CD4-positive, alpha-beta T cell (primary cell): ENCODE measurements around the gene TGM4. TPM values are rescaled to one million over a fixed set of nuclear protein-coding genes. Genes with fewer than 3 reads are reported as not detected.

Source experiments
- ATAC-seq: fragments of 200-7000 bp; cut with Tn5 transposase; one replicate; pipeline ENCODE4 v1.10.0; 2022; ENCODE audit warnings: mild to moderate bottlenecking; ENCODE audit not compliant: poor library complexity
- CTCF ChIA-PET: fragments of 350-600 bp; sonication (Branson Sonifier 250); formaldehyde crosslinking; loops from one replicate; lab custom pipeline; 2021; ENCODE audit warnings: antibody characterized with exemption, inconsistent platforms; lab: Charles Lee
- POLR2A ChIA-PET: fragments of 350-600 bp; sonication (Branson Sonifier 250); formaldehyde crosslinking; loops from one replicate; lab custom pipeline; 2021; ENCODE audit warnings: antibody characterized with exemption, inconsistent platforms; lab: Charles Lee
- DNase-seq, 14 experiments: peaks; one replicate each; pipeline ENCODE4 v3.0.0-alpha.2; 2013 to 2020; ENCODE audit warnings: mixed read lengths in 2 of 14
- H3K27ac ChIP-seq, 2 donors: one replicate each; pipeline versions ENCODE4 v1.5.1 to v1.7.0; 2013; ENCODE audit warnings: low read length in 2 of 2, low read depth in 1 of 2, mild to moderate bottlenecking in 1 of 2
- H3K27me3 ChIP-seq, 2 experiments: 1 replicate in 1 of 2; 2 replicates in 1 of 2; pipeline versions ENCODE4 v1.6.1 to v1.7.0; 2013; ENCODE audit warnings: low read length in 2 of 2, control low read depth in 1 of 2, mild to moderate bottlenecking in 1 of 2, moderate library complexity in 1 of 2; ENCODE audit not compliant: insufficient read depth in 2 of 2, control insufficient read depth in 1 of 2
- H3K36me3 ChIP-seq: one replicate; pipeline ENCODE4 v1.6.1; 2013; ENCODE audit warnings: low read length, control low read depth; ENCODE audit not compliant: insufficient read depth
- H3K4me1 ChIP-seq: one replicate; pipeline ENCODE4 v1.6.1; 2013; ENCODE audit warnings: low read length, control low read depth; ENCODE audit not compliant: insufficient read depth
- H3K4me3 ChIP-seq: one replicate; pipeline ENCODE4 v1.5.1; 2013; ENCODE audit warnings: mild to moderate bottlenecking, low read length, moderate library complexity
- H3K9me3 ChIP-seq, 2 experiments: 1 replicate in 1 of 2; 2 replicates in 1 of 2; pipeline versions ENCODE4 v1.6.1 to v1.7.0; 2013; ENCODE audit warnings: low read length in 2 of 2, mild to moderate bottlenecking in 2 of 2, control low read depth in 1 of 2, moderate library complexity in 1 of 2; ENCODE audit not compliant: control insufficient read depth in 1 of 2, insufficient read depth in 1 of 2
- H3K27ac Mint-ChIP-seq: one replicate; pipeline ENCODE4 v1.8.0; 2020; ENCODE audit warnings: mixed read lengths
- H3K27me3 Mint-ChIP-seq: one replicate; pipeline ENCODE4 v1.8.0; 2021; ENCODE audit warnings: mixed read lengths
- H3K36me3 Mint-ChIP-seq: one replicate; pipeline ENCODE4 v1.8.0; 2021; ENCODE audit warnings: low read depth, mixed read lengths
- H3K4me1 Mint-ChIP-seq: one replicate; pipeline ENCODE4 v1.8.0; 2021; ENCODE audit warnings: low read depth, mixed read lengths
- H3K4me3 Mint-ChIP-seq: one replicate; pipeline ENCODE4 v1.8.0; 2020; ENCODE audit warnings: mild to moderate bottlenecking, mixed read lengths
- H3K9me3 Mint-ChIP-seq: one replicate; pipeline ENCODE4 v1.8.0; 2020; ENCODE audit warnings: mixed read lengths
- CTCF ChIP-seq: fragments of 200-600 bp; IDR thresholded peaks from one replicate; pipeline ENCODE4 v1.8.0; 2022; ENCODE audit warnings: antibody characterized with exemption, mild to moderate bottlenecking
- intact Hi-C, 2 experiments: fragments of 100-400 bp; cut with DNase I in 1 of 2; cut with micrococcal nuclease in 1 of 2; formaldehyde crosslinking; loops; one replicate each; pipeline versions ENCODE4 v1.15.1 to v1.9.0; 2023 to 2025; cut with DNase I, micrococcal nuclease
- total RNA-seq, 174 experiments: library from RNA in 2 of 174; stranded (reverse) in 2 of 174; gene quantifications; one replicate each; pipeline ENCODE4 v1.2.3 and lab custom pipeline; 2021 to 2026

The TGM4 gene
- total RNA-seq, 2 experiments from 2014 or later = not detected

GRCh38 chr3:44961888-44962287 is 87.5 kb downstream of the TGM4 start:
- Mint-ChIP-seq H3K4me1 (peaks cover 57% of the 10 kb centered on the region), H3K27me3 (no peaks in the 10 kb centered on the region), H3K9me3 (no peaks in the 10 kb centered on the region), H3K4me3 (no peak overlapping the region), H3K27ac (no peak overlapping the region), H3K36me3 (peaks cover 28% of the 10 kb centered on the region)
- Histone ChIP-seq H3K4me3 (no peak overlapping the region), H3K9me3 (no peaks in the 10 kb centered on the region), H3K27ac (no peak overlapping the region), H3K36me3 (peaks cover 21% of the 10 kb centered on the region), H3K4me1 (no peaks in the 10 kb centered on the region), H3K27me3 (no peaks in the 10 kb centered on the region)
- POLR2A ChIA-PET = no interaction called here
- intact Hi-C loops = no loop called here
- TF ChIP-seq CTCF = no peak
- no peak for DNase-seq
- no peak for ATAC-seq
- CTCF ChIA-PET = no interaction called here

- no peak for ATAC-seq
- H3K27ac Mint-ChIP-seq = no peak overlapping the region
- H3K27ac ChIP-seq = no peak overlapping the region
- peaks cover 60% of the 10 kb centered on the region for H3K4me1 Mint-ChIP-seq
- intact Hi-C loops = no loop called here
- H3K36me3 ChIP-seq = peaks cover 16% of the 10 kb centered on the region
- H3K4me1 ChIP-seq = peaks cover under 1% of the 10 kb centered on the region
- no peak overlapping the region for H3K4me3 Mint-ChIP-seq
- CTCF ChIA-PET = no interaction called here
- no peaks in the 10 kb centered on the region for H3K9me3 Mint-ChIP-seq
- POLR2A ChIA-PET = no interaction called here
- no peak overlapping the region for H3K4me3 ChIP-seq
- no peaks in the 10 kb centered on the region for H3K27me3 Mint-ChIP-seq
- DNase-seq = no peak
- H3K36me3 Mint-ChIP-seq = peaks cover 19% of the 10 kb centered on the region
- no peaks in the 10 kb centered on the region for H3K9me3 ChIP-seq
- no peaks in the 10 kb centered on the region for H3K27me3 ChIP-seq
- no peak for TF ChIP-seq CTCF
Observed at GRCh38 chr3:44962621-44963393, 88.4 kb downstream of the TGM4 start.

GRCh38 chr3:44963571-44964325 is 89.3 kb downstream of the TGM4 start:
- POLR2A ChIA-PET = no interaction called here
- no peaks in the 10 kb centered on the region for H3K9me3 ChIP-seq
- H3K4me3 ChIP-seq = no peak overlapping the region
- Mint-ChIP-seq H3K27ac (no peak overlapping the region), H3K27me3 (no peaks in the 10 kb centered on the region), H3K36me3 (peaks cover 9% of the 10 kb centered on the region), H3K4me1 (peaks cover 69% of the 10 kb centered on the region), H3K4me3 (no peak overlapping the region), H3K9me3 (no peaks in the 10 kb centered on the region)
- H3K36me3 ChIP-seq = peaks cover 7% of the 10 kb centered on the region
- H3K4me1 ChIP-seq = peaks cover 7% of the 10 kb centered on the region
- H3K27me3 ChIP-seq = no peaks in the 10 kb centered on the region
- DNase-seq (no peak), ATAC-seq (no peak)
- intact Hi-C loops = no loop called here
- CTCF ChIA-PET = no interaction called here
- H3K27ac ChIP-seq = no peak overlapping the region
- no peak for TF ChIP-seq CTCF

Other genes with a start within 250 kb of the TGM4 start
- 1 to 10 TPM; 3.2 to 3.5 TPM for gene ZNF197, start 249.6 kb upstream of the TGM4 start, total RNA-seq
- gene ZNF35, start 225.9 kb upstream of the TGM4 start, total RNA-seq = under 1 TPM; 0.52 to 0.59 TPM
- 1 to 10 TPM; 1.9 to 2.7 TPM for gene ZNF502, start 161.9 kb upstream of the TGM4 start, total RNA-seq
- gene ZNF501, start 145.0 kb upstream of the TGM4 start, total RNA-seq = under 1 TPM; 0.22 to 0.47 TPM
- gene KIAA1143, start 113.0 kb upstream of the TGM4 start, total RNA-seq = 10 to 100 TPM; 24.4 to 31.7 TPM
- gene KIF15, start 112.8 kb upstream of the TGM4 start, total RNA-seq = under 1 TPM; 0.08 to 0.11 TPM
- 1 to 10 TPM; 6.8 to 8.0 TPM for gene TMEM42, start 12.7 kb upstream of the TGM4 start, total RNA-seq
- gene ZDHHC3, start 101.6 kb downstream of the TGM4 start, total RNA-seq = 10 to 100 TPM; 34.4 to 34.6 TPM
- gene EXOSC7, start 101.6 kb downstream of the TGM4 start, total RNA-seq = 10 to 100 TPM; 28.1 to 28.4 TPM
- under 1 TPM; 0.34 to 0.36 TPM for gene CLEC3B, start 151.7 kb downstream of the TGM4 start, total RNA-seq